AG10803 (cell line): ENCODE measurements around the gene HINT2.

ENCODE experiments used
- DNase-seq: peaks from one replicate; pipeline ENCODE4 v3.0.0; 2010; ENCODE audit warnings: low read depth
- H3K4me3 ChIP-seq: 2 replicates; pipeline ENCODE4 v1.5.1; 2011; ENCODE audit warnings: mild to moderate bottlenecking, low read length, control low read depth
- CTCF ChIP-seq: conservative IDR thresholded peaks from 2 replicates; pipeline ENCODE4 v1.5.1; 2011; ENCODE audit warnings: mild to moderate bottlenecking, low read length, control low read depth, inconsistent platforms

Gene HINT2

GRCh38 chr9:35832814-35833213 is 18.0 kb upstream of the HINT2 start:
- no peak for TF ChIP-seq CTCF
- no peak for DNase-seq
- H3K4me3 ChIP-seq, result no peak overlapping the region

- no peak for TF ChIP-seq CTCF
- DNase-seq, result no peak
- no peak overlapping the region for H3K4me3 ChIP-seq
Observed at GRCh38 chr9:35831040-35831439, 16.2 kb upstream of the HINT2 start.

GRCh38 chr9:35829764-35830096 is 14.9 kb upstream of the HINT2 start:
- H3K4me3 ChIP-seq, result peak overlapping the region; percentile 73
- no peak for DNase-seq
- TF ChIP-seq CTCF, result no peak

GRCh38 chr9:35829084-35829763 is 14.4 kb upstream of the HINT2 start, which contains the start of gene TMEM8B:
Gene TMEM8B, plus strand, starts transcription at chr9:35829228. Its CDS starts 220 bp downstream, at chr9:35829448.
- TF ChIP-seq CTCF, result no peak

GRCh38 chr9:35828716-35829083 is 13.9 kb upstream of the HINT2 start, which contains the start of gene FAM221B:
Gene FAM221B, minus strand, starts transcription at chr9:35828732. Its CDS starts 2,571 bp downstream, at chr9:35826161.
- TF ChIP-seq CTCF, result no peak
- H3K4me3 ChIP-seq, result peak within 1 kb of the TSS; percentile 73
- no peak for DNase-seq

More at GRCh38 chr9:35829084-35829763, 14.4 kb upstream of the HINT2 start, which contains the start of gene TMEM8B:
- peak within 1 kb of the TSS; percentile 73 for H3K4me3 ChIP-seq
- peak; percentile 90 for DNase-seq

- H3K4me3 ChIP-seq, result no peak overlapping the region
- peak; percentile 83 for DNase-seq
- no peak for TF ChIP-seq CTCF
Observed at GRCh38 chr9:35827486-35827885, 12.6 kb upstream of the HINT2 start.

GRCh38 chr9:35826071-35826701 is 11.3 kb upstream of the HINT2 start:
- no peak overlapping the region for H3K4me3 ChIP-seq
- peak; percentile 65 for DNase-seq
- peak; percentile 79 for TF ChIP-seq CTCF
